C4-2B (cell line): Measurements from ENCODE around the gene LRRN2.

Source experiments
- CTCF ChIP-seq: fragments of 450-650 bp; conservative IDR thresholded peaks from 2 replicates; pipeline ENCODE4 v1.5.1; 2017; ENCODE audit warnings: mild to moderate bottlenecking
- ZFX ChIP-seq: fragments of 450-650 bp; IDR thresholded peaks from 2 replicates; pipeline ENCODE4 v1.6.1; 2017

- TF ChIP-seq CTCF (no peak), ZFX (no peak)
These were observed 27.3 kb upstream of the LRRN2 start for GRCh38 chr1:204712708-204713430.
